Dendritic cell treated with granulocyte-macrophage colony-stimulating factor and Interleukin-4, amounts not matched to agents 40 ng/mL and 50 ng/mL, for 4 days (primary cell): ENCODE measurements around the gene HSPB8.

Experiments used
- H3K27ac Mint-ChIP-seq: one replicate; pipeline ENCODE4 v1.8.0; 2022; ENCODE audit warnings: mild to moderate bottlenecking, mixed read lengths
- H3K27me3 Mint-ChIP-seq: one replicate; pipeline ENCODE4 v1.8.0; 2022; ENCODE audit warnings: mild to moderate bottlenecking, mixed read lengths
- H3K36me3 Mint-ChIP-seq: one replicate; pipeline ENCODE4 v1.8.0; 2022; ENCODE audit warnings: low read depth, mixed read lengths
- H3K4me1 Mint-ChIP-seq: one replicate; pipeline ENCODE4 v1.8.0; 2022; ENCODE audit warnings: low read depth, mixed read lengths
- H3K4me3 Mint-ChIP-seq: one replicate; pipeline ENCODE4 v1.8.0; 2022; ENCODE audit warnings: mild to moderate bottlenecking, moderate library complexity, mixed read lengths
- H3K9me3 Mint-ChIP-seq: one replicate; pipeline ENCODE4 v1.8.0; 2022; ENCODE audit warnings: mixed read lengths
- intact Hi-C: fragments of 100-400 bp; cut with micrococcal nuclease; formaldehyde crosslinking; loops from one replicate; pipeline ENCODE4 v1.15.0; 2022

The HSPB8 gene

DNA sequence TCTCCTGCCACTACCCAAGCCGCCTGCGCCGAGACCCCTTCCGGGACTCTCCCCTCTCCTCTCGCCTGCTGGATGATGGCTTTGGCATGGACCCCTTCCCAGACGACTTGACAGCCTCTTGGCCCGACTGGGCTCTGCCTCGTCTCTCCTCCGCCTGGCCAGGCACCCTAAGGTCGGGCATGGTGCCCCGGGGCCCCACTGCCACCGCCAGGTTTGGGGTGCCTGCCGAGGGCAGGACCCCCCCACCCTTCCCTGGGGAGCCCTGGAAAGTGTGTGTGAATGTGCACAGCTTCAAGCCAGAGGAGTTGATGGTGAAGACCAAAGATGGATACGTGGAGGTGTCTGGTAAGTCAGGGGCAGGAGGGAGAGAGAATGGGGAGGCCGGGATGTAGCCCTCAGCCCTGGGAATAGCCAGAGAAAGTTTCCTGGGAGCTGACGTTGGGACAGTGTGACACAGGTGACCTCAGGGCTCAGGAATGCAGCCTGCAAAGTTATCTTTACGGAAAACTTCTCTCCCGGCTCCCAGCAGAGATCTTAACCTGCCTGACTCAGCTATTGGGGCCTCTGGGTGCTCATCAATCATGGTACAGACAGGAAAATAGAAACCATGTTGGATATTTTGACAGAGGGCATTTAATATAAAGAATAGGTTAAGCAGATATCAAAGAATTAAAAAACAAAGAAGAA is 747 bp downstream of the HSPB8 start:
- Mint-ChIP-seq H3K27me3 (peaks cover 14% of the 10 kb centered on the region), H3K9me3 (no peaks in the 10 kb centered on the region), H3K27ac (no peak overlapping the region), H3K4me1 (no peaks in the 10 kb centered on the region), H3K4me3 (no peak overlapping the region), H3K36me3 (no peaks in the 10 kb centered on the region)
- intact Hi-C loops = no loop called here

- Mint-ChIP-seq H3K27me3 (peaks cover 14% of the 10 kb centered on the region), H3K36me3 (no peaks in the 10 kb centered on the region), H3K27ac (no peak overlapping the region), H3K4me1 (no peaks in the 10 kb centered on the region), H3K9me3 (no peaks in the 10 kb centered on the region), H3K4me3 (no peak overlapping the region)
- intact Hi-C loops = no loop called here
Measured at GRCh38 chr12:119180380-119181040, 1.8 kb downstream of the HSPB8 start.

DNA sequence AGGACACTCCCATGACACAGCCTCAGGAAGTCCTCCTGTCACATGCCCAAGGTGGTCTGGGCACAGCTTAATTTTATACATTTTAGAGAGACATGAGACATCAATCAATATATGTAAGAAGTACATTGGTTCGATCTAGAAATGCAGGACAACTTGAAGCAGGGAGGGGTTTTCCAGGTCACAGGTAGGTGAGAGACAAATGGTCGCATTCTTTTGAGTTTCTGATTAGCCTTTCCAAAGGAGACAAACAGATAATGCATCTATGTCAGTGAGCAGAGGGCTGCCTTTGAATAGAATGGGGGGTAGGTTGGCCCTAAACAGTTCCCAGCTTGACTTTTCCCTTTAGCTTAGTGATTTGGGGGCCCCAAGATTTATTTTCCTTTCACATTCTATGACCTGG is 2.5 kb downstream of the HSPB8 start:
- Mint-ChIP-seq H3K27me3 (peaks cover 14% of the 10 kb centered on the region), H3K36me3 (no peaks in the 10 kb centered on the region), H3K27ac (no peak overlapping the region), H3K4me1 (no peaks in the 10 kb centered on the region), H3K4me3 (no peak overlapping the region), H3K9me3 (no peaks in the 10 kb centered on the region)
- intact Hi-C loops = no loop called here

- Mint-ChIP-seq H3K9me3 (no peaks in the 10 kb centered on the region), H3K27me3 (peaks cover 12% of the 10 kb centered on the region), H3K4me1 (no peaks in the 10 kb centered on the region), H3K27ac (no peak overlapping the region), H3K4me3 (no peak overlapping the region), H3K36me3 (no peaks in the 10 kb centered on the region)
- intact Hi-C loops = no loop called here
Measured at GRCh38 chr12:119181944-119182343, 3.2 kb downstream of the HSPB8 start.

DNA sequence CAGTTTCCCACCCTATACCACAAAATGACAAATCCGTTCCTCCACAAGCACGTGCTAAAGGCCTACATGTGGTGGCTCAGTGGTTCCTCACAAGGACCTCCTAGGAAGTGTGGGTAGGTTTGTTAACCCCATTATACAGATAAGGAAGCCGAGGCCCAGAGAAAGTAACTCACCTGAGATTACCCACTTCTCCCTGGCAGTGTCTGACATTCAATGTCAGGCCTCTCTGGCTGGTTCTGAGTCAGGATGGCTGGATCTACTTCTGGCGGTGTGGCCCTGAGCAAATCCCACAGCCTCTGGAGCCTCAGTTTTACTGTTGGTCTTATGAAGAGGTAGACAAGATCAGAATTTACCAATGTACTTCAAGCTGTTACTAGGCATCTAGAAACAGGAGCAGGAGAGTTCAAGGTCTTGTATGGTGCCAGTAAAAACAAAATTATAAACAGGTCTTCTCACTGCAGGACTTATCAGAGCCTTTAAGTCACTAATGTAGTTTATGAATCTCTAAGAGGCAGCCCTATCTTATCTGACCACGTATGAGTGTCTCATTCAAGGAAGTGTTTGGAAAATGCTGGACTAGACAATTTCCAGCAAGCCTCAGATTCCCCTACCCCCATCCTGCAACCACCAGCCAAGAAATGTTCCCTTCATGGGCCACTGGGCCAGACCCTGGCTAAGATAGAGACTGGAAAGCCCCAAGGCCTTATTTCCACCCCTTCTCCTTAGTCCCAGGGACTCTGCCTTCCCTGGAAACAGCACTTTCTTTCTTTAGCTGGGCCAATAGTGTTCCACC is 4.2 kb downstream of the HSPB8 start:
- peaks cover 12% of the 10 kb centered on the region for H3K27me3 Mint-ChIP-seq
- no peak overlapping the region for H3K27ac Mint-ChIP-seq
- H3K36me3 Mint-ChIP-seq = no peaks in the 10 kb centered on the region
- no peak overlapping the region for H3K4me3 Mint-ChIP-seq
- H3K4me1 Mint-ChIP-seq = no peaks in the 10 kb centered on the region
- intact Hi-C loops = no loop called here
- no peaks in the 10 kb centered on the region for H3K9me3 Mint-ChIP-seq

DNA sequence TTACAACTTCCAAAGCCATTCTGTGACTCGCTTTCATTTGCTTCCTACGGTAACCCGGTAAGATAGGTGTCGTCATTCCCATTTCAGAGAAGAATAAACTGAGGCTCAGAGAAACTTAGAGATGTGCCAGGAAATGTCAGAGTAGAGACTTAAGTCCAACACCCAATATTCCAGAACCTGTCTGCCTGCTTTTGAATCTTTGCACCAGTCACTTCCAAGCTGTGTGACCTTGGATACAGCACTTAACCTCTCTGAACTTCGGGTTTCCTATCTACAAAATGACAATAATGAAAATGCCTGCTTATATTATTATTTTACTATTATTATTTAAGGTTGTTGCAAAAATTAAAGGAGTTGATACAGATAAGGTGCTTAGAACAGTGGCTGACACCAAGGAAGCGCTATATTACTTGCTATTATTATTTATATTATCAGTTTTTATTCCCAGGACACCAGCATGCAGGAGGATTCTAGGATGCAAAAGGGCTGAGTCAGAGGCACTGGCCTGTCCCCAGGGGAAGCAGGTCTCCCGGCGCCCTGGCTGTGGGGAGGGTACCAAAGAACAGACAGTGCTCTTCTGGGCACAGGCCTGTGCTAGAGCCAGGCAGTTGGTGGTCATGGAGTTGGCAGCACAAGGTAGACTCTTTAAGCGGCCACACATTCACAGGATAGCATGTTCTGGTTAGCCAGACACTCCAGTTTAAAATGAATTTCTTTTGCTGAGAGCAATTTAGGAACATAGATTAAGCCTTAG is 5.4 kb downstream of the HSPB8 start:
- no peaks in the 10 kb centered on the region for H3K36me3 Mint-ChIP-seq

GRCh38 chr12:119195256-119195655 is 16.5 kb downstream of the HSPB8 start:
- intact Hi-C loops = no loop called here
- no peaks in the 10 kb centered on the region for H3K27me3 Mint-ChIP-seq
- no peak overlapping the region for H3K27ac Mint-ChIP-seq
- no peaks in the 10 kb centered on the region for H3K4me1 Mint-ChIP-seq
- H3K4me3 Mint-ChIP-seq = no peak overlapping the region
- H3K36me3 Mint-ChIP-seq = no peaks in the 10 kb centered on the region
- H3K9me3 Mint-ChIP-seq = no peaks in the 10 kb centered on the region

More for the DNA sequence above, 5.4 kb downstream of the HSPB8 start:
- no peaks in the 10 kb centered on the region for H3K4me1 Mint-ChIP-seq
- H3K27me3 Mint-ChIP-seq = peaks cover 4% of the 10 kb centered on the region
- intact Hi-C loops = no loop called here
- H3K27ac Mint-ChIP-seq = no peak overlapping the region
- H3K4me3 Mint-ChIP-seq = no peak overlapping the region
- H3K9me3 Mint-ChIP-seq = no peaks in the 10 kb centered on the region

DNA sequence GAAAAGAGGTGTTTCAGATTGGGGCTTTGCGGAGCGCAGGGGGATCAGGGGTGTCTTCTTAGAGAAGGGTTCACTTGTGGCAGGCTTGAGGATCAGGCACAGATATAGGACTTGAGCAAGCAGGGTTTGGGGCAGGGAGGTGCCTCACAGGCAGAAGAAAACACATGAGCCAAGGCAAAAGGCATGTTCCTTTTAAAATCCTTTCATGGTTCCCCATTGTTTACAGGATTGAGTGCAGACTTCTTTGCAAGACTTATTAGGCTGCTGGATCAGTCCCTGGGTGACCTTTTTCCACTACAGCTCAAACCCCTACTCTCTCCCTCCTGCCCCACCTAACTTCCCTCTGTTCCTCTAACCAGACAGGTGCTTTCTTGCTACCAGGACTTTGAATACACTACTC is 19.7 kb downstream of the HSPB8 start:
- intact Hi-C loops = no loop called here
- H3K27ac Mint-ChIP-seq = no peak overlapping the region
- H3K4me1 Mint-ChIP-seq = no peaks in the 10 kb centered on the region
- H3K9me3 Mint-ChIP-seq = no peaks in the 10 kb centered on the region
- no peaks in the 10 kb centered on the region for H3K36me3 Mint-ChIP-seq
- no peaks in the 10 kb centered on the region for H3K27me3 Mint-ChIP-seq
- H3K4me3 Mint-ChIP-seq = no peak overlapping the region

- no peaks in the 10 kb centered on the region for H3K4me1 Mint-ChIP-seq
- intact Hi-C loops = no loop called here
- no peaks in the 10 kb centered on the region for H3K36me3 Mint-ChIP-seq
- no peaks in the 10 kb centered on the region for H3K27me3 Mint-ChIP-seq
- no peak overlapping the region for H3K27ac Mint-ChIP-seq
- H3K9me3 Mint-ChIP-seq = no peaks in the 10 kb centered on the region
- no peak overlapping the region for H3K4me3 Mint-ChIP-seq
Measured at GRCh38 chr12:119200601-119201000, 21.9 kb downstream of the HSPB8 start.

- Mint-ChIP-seq H3K4me3 (no peak overlapping the region), H3K4me1 (no peaks in the 10 kb centered on the region), H3K36me3 (no peaks in the 10 kb centered on the region), H3K9me3 (no peaks in the 10 kb centered on the region), H3K27me3 (no peaks in the 10 kb centered on the region), H3K27ac (no peak overlapping the region)
- intact Hi-C loops = no loop called here
Measured at GRCh38 chr12:119201789-119202543, 23.2 kb downstream of the HSPB8 start.

DNA sequence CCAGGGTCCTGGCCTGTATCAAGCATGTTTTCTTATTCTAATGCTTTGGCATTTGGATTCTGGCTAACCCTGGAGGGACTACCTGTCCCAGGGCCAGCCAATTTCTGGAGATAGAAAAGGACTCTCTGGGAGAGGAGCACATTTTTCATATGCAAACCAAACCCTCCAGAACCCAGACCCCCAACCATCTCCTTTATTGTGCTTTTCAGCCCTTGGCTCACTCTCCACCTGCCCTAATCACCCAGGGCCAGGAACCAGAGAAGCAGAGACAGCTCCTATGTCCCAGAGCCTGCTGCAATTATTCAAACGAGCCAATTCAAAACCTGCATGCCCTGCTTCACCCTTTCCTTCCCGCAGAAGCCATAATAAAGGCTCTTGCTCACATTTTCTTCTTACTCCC is 23.8 kb downstream of the HSPB8 start:
- Mint-ChIP-seq H3K36me3 (no peaks in the 10 kb centered on the region), H3K27me3 (no peaks in the 10 kb centered on the region), H3K9me3 (no peaks in the 10 kb centered on the region), H3K27ac (no peak overlapping the region), H3K4me1 (no peaks in the 10 kb centered on the region), H3K4me3 (no peak overlapping the region)
- intact Hi-C loops = no loop called here

- H3K36me3 Mint-ChIP-seq = no peaks in the 10 kb centered on the region
- intact Hi-C loops = no loop called here
- no peak overlapping the region for H3K27ac Mint-ChIP-seq
- H3K9me3 Mint-ChIP-seq = no peaks in the 10 kb centered on the region
- H3K27me3 Mint-ChIP-seq = no peaks in the 10 kb centered on the region
- no peaks in the 10 kb centered on the region for H3K4me1 Mint-ChIP-seq
- no peak overlapping the region for H3K4me3 Mint-ChIP-seq
Measured at GRCh38 chr12:119204131-119204530, 25.4 kb downstream of the HSPB8 start.

DNA sequence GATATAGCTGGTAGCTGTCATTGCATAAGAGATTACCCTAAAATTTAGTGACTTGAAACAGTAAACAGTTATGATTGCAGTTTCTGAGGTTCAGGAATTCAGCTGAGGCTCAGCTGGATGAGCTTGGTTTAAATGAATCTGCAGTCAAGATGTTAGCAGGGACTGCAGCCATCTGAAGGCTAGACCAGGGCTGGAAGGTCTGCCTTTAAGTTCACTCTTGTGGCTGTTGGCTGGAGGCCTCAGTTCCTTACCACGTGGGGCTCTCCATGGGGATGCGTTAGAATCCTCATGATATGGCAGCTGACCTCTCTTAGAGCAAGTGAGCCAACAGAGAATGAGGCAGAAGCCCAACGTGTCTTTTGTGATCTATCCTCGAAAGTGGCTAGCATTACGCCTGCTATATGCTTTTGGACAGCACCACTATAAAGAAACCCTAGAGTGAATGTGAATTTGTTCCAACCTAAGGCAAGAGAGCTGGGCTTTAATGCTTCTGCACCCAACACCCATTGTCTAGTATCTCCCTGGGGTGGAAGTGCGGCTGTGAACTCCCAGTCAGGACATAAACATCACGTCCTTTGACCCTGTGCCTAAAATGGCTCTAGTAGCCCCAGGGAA is 26.0 kb downstream of the HSPB8 start:
- Mint-ChIP-seq H3K27me3 (no peaks in the 10 kb centered on the region), H3K36me3 (no peaks in the 10 kb centered on the region), H3K9me3 (no peaks in the 10 kb centered on the region), H3K27ac (no peak overlapping the region), H3K4me3 (no peak overlapping the region), H3K4me1 (no peaks in the 10 kb centered on the region)
- intact Hi-C loops = no loop called here
